OCI-LY7 (cell line): ENCODE results near the gene HTD2.
"Not testable (repeated sequence)": the region's sequence is repeated elsewhere in the genome, so short reads cannot be mapped to it uniquely, and the experiment has no call there.

ENCODE experiments used
- EZH2phosphoT487 ChIP-seq: fragments of 200-600 bp; sonication (generic); IDR thresholded peaks from 2 replicates; pipeline ENCODE4 v1.6.1; 2018; ENCODE audit warnings: low read depth, borderline replicate concordance, mild to moderate bottlenecking, mixed run types, antibody characterized with exemption, low read length, moderate library complexity, mixed read lengths
- TF ChIP-seq, protein P1 (sequence below): fragments of 200-600 bp; sonication (generic); conservative IDR thresholded peaks from 2 replicates; pipeline ENCODE4 v1.5.1; 2014; ENCODE audit warnings: mild to moderate bottlenecking, antibody characterized with exemption, low read length, moderate library complexity, mixed read lengths

DNA sequence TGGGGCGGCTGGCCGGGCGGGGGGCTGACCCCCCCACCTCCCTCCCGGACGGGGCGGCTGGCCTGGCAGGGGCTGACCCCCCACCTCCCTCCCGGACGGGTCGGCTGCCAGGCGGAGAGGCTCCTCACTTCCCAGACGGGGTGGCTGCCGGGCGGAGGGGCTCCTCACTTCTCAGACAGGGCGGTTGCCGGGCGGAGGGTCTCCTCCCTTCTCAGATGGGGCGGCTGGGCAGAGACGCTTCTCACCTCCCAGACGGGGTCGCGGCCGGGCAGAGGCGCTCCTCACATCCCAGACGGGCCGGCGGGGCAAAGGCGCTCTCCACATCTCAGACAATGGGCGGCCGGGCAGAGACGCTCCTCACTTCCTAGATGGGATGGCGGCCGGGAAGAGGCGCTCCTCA, 15.9 kb upstream of the HTD2 start:
- TF ChIP-seq, protein P1, sequence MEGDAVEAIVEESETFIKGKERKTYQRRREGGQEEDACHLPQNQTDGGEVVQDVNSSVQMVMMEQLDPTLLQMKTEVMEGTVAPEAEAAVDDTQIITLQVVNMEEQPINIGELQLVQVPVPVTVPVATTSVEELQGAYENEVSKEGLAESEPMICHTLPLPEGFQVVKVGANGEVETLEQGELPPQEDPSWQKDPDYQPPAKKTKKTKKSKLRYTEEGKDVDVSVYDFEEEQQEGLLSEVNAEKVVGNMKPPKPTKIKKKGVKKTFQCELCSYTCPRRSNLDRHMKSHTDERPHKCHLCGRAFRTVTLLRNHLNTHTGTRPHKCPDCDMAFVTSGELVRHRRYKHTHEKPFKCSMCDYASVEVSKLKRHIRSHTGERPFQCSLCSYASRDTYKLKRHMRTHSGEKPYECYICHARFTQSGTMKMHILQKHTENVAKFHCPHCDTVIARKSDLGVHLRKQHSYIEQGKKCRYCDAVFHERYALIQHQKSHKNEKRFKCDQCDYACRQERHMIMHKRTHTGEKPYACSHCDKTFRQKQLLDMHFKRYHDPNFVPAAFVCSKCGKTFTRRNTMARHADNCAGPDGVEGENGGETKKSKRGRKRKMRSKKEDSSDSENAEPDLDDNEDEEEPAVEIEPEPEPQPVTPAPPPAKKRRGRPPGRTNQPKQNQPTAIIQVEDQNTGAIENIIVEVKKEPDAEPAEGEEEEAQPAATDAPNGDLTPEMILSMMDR, result not testable (repeated sequence)
- not testable (repeated sequence) for TF ChIP-seq EZH2phosphoT487
